Measurements from ENCODE around the gene TRIM41. TPM values are rescaled to one million over a fixed set of nuclear protein-coding genes. Genes with fewer than 3 reads are reported as not detected.
"Not testable (repeated sequence)": the region's sequence is repeated elsewhere in the genome, so short reads cannot be mapped to it uniquely, and the experiment has no call there.

TRIM41 gene
- polyA plus RNA-seq (2013, experiment 1 of 2; ENCODE audit: insufficient read length): 18.6 TPM
- polyA plus RNA-seq (2013, experiment 2 of 2; ENCODE audit: insufficient read length): 17.7 TPM

- DNase-seq: peak; percentile 98
Observed at GRCh38 chr5:181223058-181223728, at the start of gene TRIM41. Gene TRIM41 (plus strand): TSS chr5:181223281. CDS start chr5:181224000, 719 bp downstream.

- DNase-seq: peak; percentile 63
Observed at GRCh38 chr5:181173420-181174342, 49.4 kb upstream of the TRIM41 start.

- DNase-seq: no peak
Observed at GRCh38 chr5:181176254-181176952, 46.7 kb upstream of the TRIM41 start.

GRCh38 chr5:181177559-181177958 is 45.5 kb upstream of the TRIM41 start:
- not testable (repeated sequence) for DNase-seq

GRCh38 chr5:181181650-181182565 is 41.2 kb upstream of the TRIM41 start:
- DNase-seq: peak; percentile 65

GRCh38 chr5:181182651-181183050 is 40.4 kb upstream of the TRIM41 start:
- DNase-seq: no peak

GRCh38 chr5:181184845-181185216 is 38.2 kb upstream of the TRIM41 start:
- no peak for DNase-seq

- no peak for DNase-seq
Observed at GRCh38 chr5:181185560-181185959, 37.5 kb upstream of the TRIM41 start.

- DNase-seq: no peak
Observed at GRCh38 chr5:181186022-181186421, 37.1 kb upstream of the TRIM41 start.

GRCh38 chr5:181186986-181187499 is 36.0 kb upstream of the TRIM41 start:
- DNase-seq: peak; percentile 36

- peak; percentile 82 for DNase-seq
Observed at GRCh38 chr5:181187500-181188213, 35.4 kb upstream of the TRIM41 start.

- peak; percentile 73 for DNase-seq
Observed at GRCh38 chr5:181188700-181189362, 34.2 kb upstream of the TRIM41 start.

GRCh38 chr5:181189363-181189961 is 33.6 kb upstream of the TRIM41 start:
- DNase-seq: peak; percentile 27

GRCh38 chr5:181189962-181190710 is 32.9 kb upstream of the TRIM41 start:
- DNase-seq: no peak

- peak; percentile 35 for DNase-seq
Observed at GRCh38 chr5:181190711-181191525, 32.2 kb upstream of the TRIM41 start.

- DNase-seq: peak; percentile 94
Observed at GRCh38 chr5:181191526-181192336, 31.4 kb upstream of the TRIM41 start.

Measured in fibroblast of skin of back (primary cell).